Neutrophil (primary cell): Measurements from ENCODE around the gene NMUR1.
"Not testable (repeated sequence)": the region's sequence is repeated elsewhere in the genome, so short reads cannot be mapped to it uniquely, and the experiment has no call there.

Experiments
- H3K27ac ChIP-seq: fragments of 200-600 bp; sonication (generic); 2 replicates; pipeline ENCODE4 v1.5.1; 2016; ENCODE audit warnings: mild to moderate bottlenecking, moderate library complexity
- H3K27me3 ChIP-seq: fragments of 200-600 bp; sonication (generic); 2 replicates; pipeline ENCODE4 v1.6.0; 2016; ENCODE audit warnings: mild to moderate bottlenecking
- H3K36me3 ChIP-seq: fragments of 200-600 bp; sonication (generic); 2 replicates; pipeline ENCODE4 v1.5.1; 2017
- H3K4me1 ChIP-seq, 2 experiments: fragments of 200-600 bp in 1 of 2; sonication (generic) in 1 of 2; 1 replicate in 1 of 2; 2 replicates in 1 of 2; pipeline versions ENCODE4 v1.5.1 to v1.6.1; 2013 to 2016; ENCODE audit warnings: low read depth in 1 of 2, low read length in 1 of 2, mild to moderate bottlenecking in 1 of 2, moderate library complexity in 1 of 2; ENCODE audit not compliant: control insufficient read depth in 1 of 2, insufficient read depth in 1 of 2
- H3K4me3 ChIP-seq, 2 experiments: fragments of 200-600 bp in 1 of 2; sonication (generic) in 1 of 2; 1 replicate in 1 of 2; 2 replicates in 1 of 2; pipeline ENCODE4 v1.5.1; 2013 to 2016; ENCODE audit warnings: low read depth in 1 of 2, low read length in 1 of 2, mild to moderate bottlenecking in 1 of 2, moderate library complexity in 1 of 2
- H3K9me3 ChIP-seq: fragments of 200-600 bp; sonication (generic); 2 replicates; pipeline ENCODE4 v1.5.1; 2016
- TF ChIP-seq, protein P1 (sequence below): fragments of 200-600 bp; sonication (generic); IDR thresholded peaks from 2 replicates; pipeline ENCODE4 v1.5.1; 2016; ENCODE audit warnings: antibody characterized with exemption

Gene NMUR1

GRCh38 chr2:231567159-231567558 lies 36.9 kb upstream of the NMUR1 start:
- Histone ChIP-seq H3K4me1 (no peaks in the 10 kb centered on the region), H3K4me3 (no peak overlapping the region), H3K27ac (no peak overlapping the region), H3K36me3 (no peaks in the 10 kb centered on the region), H3K27me3 (no peaks in the 10 kb centered on the region), H3K9me3 (no peaks in the 10 kb centered on the region)
- TF ChIP-seq, protein P1, sequence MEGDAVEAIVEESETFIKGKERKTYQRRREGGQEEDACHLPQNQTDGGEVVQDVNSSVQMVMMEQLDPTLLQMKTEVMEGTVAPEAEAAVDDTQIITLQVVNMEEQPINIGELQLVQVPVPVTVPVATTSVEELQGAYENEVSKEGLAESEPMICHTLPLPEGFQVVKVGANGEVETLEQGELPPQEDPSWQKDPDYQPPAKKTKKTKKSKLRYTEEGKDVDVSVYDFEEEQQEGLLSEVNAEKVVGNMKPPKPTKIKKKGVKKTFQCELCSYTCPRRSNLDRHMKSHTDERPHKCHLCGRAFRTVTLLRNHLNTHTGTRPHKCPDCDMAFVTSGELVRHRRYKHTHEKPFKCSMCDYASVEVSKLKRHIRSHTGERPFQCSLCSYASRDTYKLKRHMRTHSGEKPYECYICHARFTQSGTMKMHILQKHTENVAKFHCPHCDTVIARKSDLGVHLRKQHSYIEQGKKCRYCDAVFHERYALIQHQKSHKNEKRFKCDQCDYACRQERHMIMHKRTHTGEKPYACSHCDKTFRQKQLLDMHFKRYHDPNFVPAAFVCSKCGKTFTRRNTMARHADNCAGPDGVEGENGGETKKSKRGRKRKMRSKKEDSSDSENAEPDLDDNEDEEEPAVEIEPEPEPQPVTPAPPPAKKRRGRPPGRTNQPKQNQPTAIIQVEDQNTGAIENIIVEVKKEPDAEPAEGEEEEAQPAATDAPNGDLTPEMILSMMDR = no peak

DNA sequence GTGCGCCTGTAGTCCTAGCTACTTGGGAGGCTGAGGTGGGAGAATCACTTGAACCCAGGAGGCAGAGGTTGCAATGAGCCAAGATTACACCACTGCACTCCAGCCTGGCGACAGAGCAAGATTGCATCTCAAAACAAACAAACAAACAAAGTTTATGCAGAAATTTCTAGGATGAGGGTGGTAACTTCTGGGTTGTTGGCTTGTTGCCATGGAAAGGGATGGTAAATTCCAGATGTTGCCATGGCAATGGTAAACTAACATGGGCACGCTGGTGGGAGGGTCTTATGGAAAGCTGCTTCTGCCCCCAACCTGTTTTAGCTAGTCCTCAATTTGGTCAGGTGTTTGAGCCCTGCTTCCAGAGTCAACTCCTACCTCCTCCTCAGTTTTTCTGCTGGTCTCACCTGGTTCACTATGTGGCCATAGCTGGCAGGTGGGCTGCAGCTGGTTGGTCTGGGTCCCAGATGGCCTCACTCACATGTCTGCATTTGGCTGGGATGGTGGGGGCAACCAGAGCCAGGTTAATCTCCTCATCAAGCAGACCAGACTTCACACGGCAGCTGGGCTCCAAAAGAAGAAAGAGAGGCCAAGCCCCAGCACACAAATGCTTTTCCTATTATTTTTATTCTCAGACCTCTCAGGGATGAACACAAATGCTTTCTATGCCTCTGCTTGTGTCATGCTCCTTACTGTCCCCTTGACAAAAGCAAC lies 35.8 kb upstream of the NMUR1 start:
- no peaks in the 10 kb centered on the region for H3K27me3 ChIP-seq
- TF ChIP-seq, protein P1 = no peak
- no peak overlapping the region for H3K4me3 ChIP-seq
- no peaks in the 10 kb centered on the region for H3K4me1 ChIP-seq
- H3K27ac ChIP-seq = no peak overlapping the region
- no peaks in the 10 kb centered on the region for H3K9me3 ChIP-seq
- no peaks in the 10 kb centered on the region for H3K36me3 ChIP-seq

GRCh38 chr2:231563378-231563961 lies 33.2 kb upstream of the NMUR1 start:
- Histone ChIP-seq H3K36me3 (no peaks in the 10 kb centered on the region), H3K27me3 (no peaks in the 10 kb centered on the region), H3K27ac (no peak overlapping the region), H3K9me3 (no peaks in the 10 kb centered on the region), H3K4me1 (no peaks in the 10 kb centered on the region), H3K4me3 (no peak overlapping the region)
- TF ChIP-seq, protein P1 = no peak

GRCh38 chr2:231557571-231558217 lies 27.4 kb upstream of the NMUR1 start:
- Histone ChIP-seq H3K4me1 (peaks cover 27% of the 10 kb centered on the region in 2 experiments), H3K4me3 (peak overlapping the region in 1 of 2 experiments; percentile 21), H3K36me3 (no peaks in the 10 kb centered on the region), H3K27me3 (no peaks in the 10 kb centered on the region), H3K27ac (no peak overlapping the region), H3K9me3 (no peaks in the 10 kb centered on the region)
- TF ChIP-seq, protein P1 = peak; percentile 82

GRCh38 chr2:231556981-231557380 lies 26.7 kb upstream of the NMUR1 start:
- Histone ChIP-seq H3K9me3 (no peaks in the 10 kb centered on the region), H3K36me3 (no peaks in the 10 kb centered on the region), H3K4me3 (no peak overlapping the region), H3K27me3 (no peaks in the 10 kb centered on the region), H3K4me1 (peaks cover 27% of the 10 kb centered on the region in 2 experiments), H3K27ac (no peak overlapping the region)
- TF ChIP-seq, protein P1 = no peak

GRCh38 chr2:231556496-231556895 lies 26.3 kb upstream of the NMUR1 start:
- not testable (repeated sequence) for H3K36me3 ChIP-seq, H3K9me3 ChIP-seq, H3K27me3 ChIP-seq, H3K4me3 ChIP-seq, H3K27ac ChIP-seq
- H3K4me1 ChIP-seq = peaks cover 27% of the 10 kb centered on the region in 2 experiments
